Measurements from ENCODE around the gene ZNF654. TPM values are rescaled to one million over a fixed set of nuclear protein-coding genes. Genes with fewer than 3 reads are reported as not detected.

Gene ZNF654
- total RNA-seq, 1 donor from 2014 or later: 16.7 TPM

DNA sequence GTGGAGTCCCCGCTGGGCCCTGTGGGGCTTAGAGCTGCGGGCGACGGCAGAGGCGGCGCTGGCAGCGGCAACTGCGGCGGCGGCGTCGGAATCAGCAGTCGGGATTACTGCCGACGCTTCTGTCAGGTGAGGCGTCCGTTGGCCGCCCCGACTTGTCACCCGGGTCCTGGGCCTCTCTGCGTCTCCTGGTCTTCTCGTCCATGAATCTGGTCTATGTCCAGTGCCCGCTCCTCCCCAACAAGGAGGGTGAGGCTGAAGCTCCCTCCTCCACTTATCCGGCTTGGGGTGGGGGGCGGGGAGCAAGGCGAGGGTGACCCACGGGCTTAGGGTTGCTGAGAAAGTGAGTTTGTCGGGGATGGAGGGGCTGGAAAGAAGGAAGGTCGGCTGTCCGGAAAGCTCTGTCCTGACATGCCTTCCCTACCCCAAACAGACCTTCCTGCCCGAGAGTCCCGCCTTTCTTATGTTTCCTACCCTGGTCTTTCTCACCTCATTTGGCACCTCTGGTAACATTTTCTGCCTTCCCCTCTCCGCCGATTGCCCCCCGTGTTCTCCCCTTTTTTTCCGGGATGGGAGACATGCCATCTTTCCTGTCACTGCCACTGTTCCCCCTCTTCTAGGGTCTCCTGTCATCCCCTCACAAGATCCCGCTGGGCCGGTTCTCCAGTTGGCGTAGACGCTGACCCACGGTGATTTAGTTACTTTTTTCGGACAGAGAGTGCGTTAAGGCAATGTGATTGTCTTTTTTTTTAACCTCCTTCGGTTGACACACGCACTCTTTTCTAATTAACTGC is 520 bp downstream of the ZNF654 start:
- TF ChIP-seq POLR2AphosphoS5 (IDR thresholded peaks at IDR 0.05; ENCODE audit: insufficient read depth in 1 of 2, low read depth in 1 of 2) (peak in 1 of 2 donors; percentile 8), POLR2A (IDR thresholded peaks at IDR 0.05) (no peak)
- TF ChIP-seq, protein P1, sequence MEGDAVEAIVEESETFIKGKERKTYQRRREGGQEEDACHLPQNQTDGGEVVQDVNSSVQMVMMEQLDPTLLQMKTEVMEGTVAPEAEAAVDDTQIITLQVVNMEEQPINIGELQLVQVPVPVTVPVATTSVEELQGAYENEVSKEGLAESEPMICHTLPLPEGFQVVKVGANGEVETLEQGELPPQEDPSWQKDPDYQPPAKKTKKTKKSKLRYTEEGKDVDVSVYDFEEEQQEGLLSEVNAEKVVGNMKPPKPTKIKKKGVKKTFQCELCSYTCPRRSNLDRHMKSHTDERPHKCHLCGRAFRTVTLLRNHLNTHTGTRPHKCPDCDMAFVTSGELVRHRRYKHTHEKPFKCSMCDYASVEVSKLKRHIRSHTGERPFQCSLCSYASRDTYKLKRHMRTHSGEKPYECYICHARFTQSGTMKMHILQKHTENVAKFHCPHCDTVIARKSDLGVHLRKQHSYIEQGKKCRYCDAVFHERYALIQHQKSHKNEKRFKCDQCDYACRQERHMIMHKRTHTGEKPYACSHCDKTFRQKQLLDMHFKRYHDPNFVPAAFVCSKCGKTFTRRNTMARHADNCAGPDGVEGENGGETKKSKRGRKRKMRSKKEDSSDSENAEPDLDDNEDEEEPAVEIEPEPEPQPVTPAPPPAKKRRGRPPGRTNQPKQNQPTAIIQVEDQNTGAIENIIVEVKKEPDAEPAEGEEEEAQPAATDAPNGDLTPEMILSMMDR (IDR thresholded peaks at IDR 0.05): no peak
- Histone ChIP-seq H3K4me3 (peak overlapping the region; percentile 73 to 97), H3K4me1 (peaks cover 61% of the 10 kb centered on the region), H3K27ac (peak overlapping the region; percentile 99), H3K27me3 (no peaks in the 10 kb centered on the region), H3K36me3 (peaks cover 0 to 13% of the 10 kb centered on the region in 2 donors), H3K9me3 (no peaks in the 10 kb centered on the region)
- intact Hi-C loops (cut with DNase I): no loop called here
- peak in 1 of 2 donors; percentile 90 for DNase-seq (ENCODE audit: extremely low spot score in 2 of 2)

DNA sequence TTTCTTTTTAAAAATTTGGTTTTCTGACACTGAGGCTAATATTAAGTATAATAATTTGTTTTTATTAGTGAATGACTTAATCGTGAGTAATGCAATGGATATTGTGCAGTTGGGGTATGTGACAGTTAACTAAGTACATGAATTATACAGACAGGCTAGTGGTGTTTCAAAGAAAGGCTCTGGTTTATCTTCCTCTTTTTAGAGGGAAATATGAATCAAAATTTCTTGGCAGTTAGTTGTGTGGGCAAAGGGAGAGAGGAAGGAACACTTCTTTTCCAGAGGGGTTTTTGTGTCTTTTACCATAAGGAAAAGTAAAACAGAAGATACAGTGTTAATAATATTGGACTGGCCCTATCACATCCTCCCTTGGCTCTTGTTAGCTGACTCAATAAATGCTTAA is 2.7 kb downstream of the ZNF654 start:
- intact Hi-C loops (cut with DNase I): no loop called here
- Histone ChIP-seq H3K27ac (no peak overlapping the region), H3K4me3 (no peak overlapping the region), H3K4me1 (peaks cover 62% of the 10 kb centered on the region), H3K36me3 (no peaks in the 10 kb centered on the region), H3K9me3 (no peaks in the 10 kb centered on the region), H3K27me3 (no peaks in the 10 kb centered on the region)
- TF ChIP-seq POLR2A (IDR thresholded peaks at IDR 0.05) (no peak), POLR2AphosphoS5 (IDR thresholded peaks at IDR 0.05; ENCODE audit: insufficient read depth in 1 of 2, low read depth in 1 of 2) (no peak)
- TF ChIP-seq, protein P1 (IDR thresholded peaks at IDR 0.05): no peak
- no peak for DNase-seq (ENCODE audit: extremely low spot score in 2 of 2)

DNA sequence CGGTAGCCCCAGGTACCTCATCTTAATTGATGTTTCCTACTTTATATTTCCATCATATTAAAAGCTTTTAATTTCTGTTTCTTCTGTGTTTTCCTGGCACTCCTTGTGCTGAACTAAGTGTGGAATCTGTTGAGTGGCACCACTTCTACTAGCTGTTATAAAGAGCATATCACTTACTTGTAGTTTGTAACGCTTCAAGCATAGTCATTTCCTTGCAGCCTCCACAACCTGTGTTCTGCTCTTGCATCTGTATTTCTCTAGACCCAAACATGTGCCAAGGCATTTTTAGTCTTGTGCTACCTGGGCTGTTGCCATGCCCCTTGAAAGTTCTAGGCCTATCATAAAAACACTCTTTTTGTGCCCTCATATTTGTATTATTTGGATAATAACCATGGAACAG is 16.0 kb downstream of the ZNF654 start:
- DNase-seq (ENCODE audit: extremely low spot score in 2 of 2): no peak
- Histone ChIP-seq H3K4me1 (peaks cover 25% of the 10 kb centered on the region), H3K9me3 (no peaks in the 10 kb centered on the region), H3K4me3 (no peak overlapping the region), H3K27me3 (no peaks in the 10 kb centered on the region), H3K36me3 (no peaks in the 10 kb centered on the region), H3K27ac (no peak overlapping the region)
- intact Hi-C loops (cut with DNase I): no loop called here
- TF ChIP-seq, protein P1 (IDR thresholded peaks at IDR 0.05): no peak
- no peak for TF ChIP-seq POLR2A (IDR thresholded peaks at IDR 0.05)
- no peak for TF ChIP-seq POLR2AphosphoS5 (IDR thresholded peaks at IDR 0.05; ENCODE audit: insufficient read depth in 1 of 2, low read depth in 1 of 2)

DNA sequence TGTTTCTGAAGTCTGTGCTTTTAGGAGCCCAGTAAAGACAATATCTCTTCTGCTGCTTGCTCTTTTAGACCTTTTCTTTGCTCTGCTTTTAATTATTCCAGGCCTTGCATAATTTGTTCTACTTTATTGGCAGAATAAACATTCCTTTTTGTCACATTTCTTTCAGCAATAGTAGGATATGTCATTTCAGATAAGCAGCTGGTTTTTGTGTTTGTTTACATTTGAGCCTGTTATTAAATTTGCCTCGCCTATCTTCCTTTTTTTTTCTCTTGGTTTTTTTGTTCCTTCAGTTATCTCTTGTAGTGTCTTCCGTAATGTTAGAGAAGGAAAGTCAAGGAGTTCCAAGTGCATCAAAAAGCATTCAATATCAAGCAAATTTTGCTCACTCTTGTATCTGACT is 16.4 kb downstream of the ZNF654 start:
- Histone ChIP-seq H3K9me3 (no peaks in the 10 kb centered on the region), H3K36me3 (no peaks in the 10 kb centered on the region), H3K27me3 (no peaks in the 10 kb centered on the region), H3K27ac (no peak overlapping the region), H3K4me1 (peaks cover 25% of the 10 kb centered on the region), H3K4me3 (no peak overlapping the region)
- no peak for DNase-seq (ENCODE audit: extremely low spot score in 2 of 2)
- intact Hi-C loops (cut with DNase I): no loop called here
- TF ChIP-seq POLR2A (IDR thresholded peaks at IDR 0.05) (no peak), POLR2AphosphoS5 (IDR thresholded peaks at IDR 0.05; ENCODE audit: insufficient read depth in 1 of 2, low read depth in 1 of 2) (no peak)
- TF ChIP-seq, protein P1 (IDR thresholded peaks at IDR 0.05): no peak

DNA sequence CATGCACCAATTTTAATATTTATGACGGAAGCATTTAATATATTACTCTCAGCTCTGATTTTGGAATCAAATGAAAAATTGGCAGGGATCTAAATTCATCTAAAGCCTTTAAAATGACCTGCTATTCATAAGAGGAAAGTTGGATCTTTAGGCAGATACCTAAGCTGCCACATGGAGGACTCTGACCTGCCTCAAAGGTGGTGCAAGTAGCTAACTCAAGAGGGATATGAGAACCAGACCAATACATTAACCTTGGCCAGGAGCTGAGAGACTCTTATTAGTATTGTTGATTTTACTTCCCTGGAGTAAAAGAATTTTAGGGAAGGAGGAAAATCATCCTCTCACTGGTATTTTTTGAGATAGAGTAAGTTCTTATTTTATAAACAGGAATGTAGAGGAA is 17.7 kb downstream of the ZNF654 start:
- no peak for TF ChIP-seq POLR2AphosphoS5 (IDR thresholded peaks at IDR 0.05; ENCODE audit: insufficient read depth in 1 of 2, low read depth in 1 of 2)
- TF ChIP-seq POLR2A (IDR thresholded peaks at IDR 0.05): no peak
- TF ChIP-seq, protein P1 (IDR thresholded peaks at IDR 0.05): no peak
- intact Hi-C loops (cut with DNase I): no loop called here
- H3K27me3 ChIP-seq: no peaks in the 10 kb centered on the region
- no peaks in the 10 kb centered on the region for H3K9me3 ChIP-seq
- no peak overlapping the region for H3K27ac ChIP-seq
- H3K4me3 ChIP-seq: no peak overlapping the region
- DNase-seq (ENCODE audit: extremely low spot score in 2 of 2): no peak
- H3K36me3 ChIP-seq: no peaks in the 10 kb centered on the region
- H3K4me1 ChIP-seq: peaks cover 25% of the 10 kb centered on the region
